ENCODE results near the gene SMIM8. TPM values are rescaled to one million over a fixed set of nuclear protein-coding genes. Genes with fewer than 3 reads are reported as not detected.

The SMIM8 gene
- total and polyA plus RNA-seq, 2 experiments from 2014 or later, result 11.4 to 23.5 TPM

GRCh38 chr6:87364602-87365252 lies 42.3 kb downstream of the SMIM8 start:
- H3K27ac ChIP-seq (ENCODE audit: low read depth), result no peak overlapping the region
- no peak overlapping the region for H3K27ac Mint-ChIP-seq
- no peaks in the 10 kb centered on the region; the same call in 1 of the 2 replicates for H3K36me3 ChIP-seq (ENCODE audit: insufficient read depth)
- no peaks in the 10 kb centered on the region for H3F3A ChIP-seq (replicated peaks; ENCODE audit: low read depth)
- no peaks in the 10 kb centered on the region for H3K27me3 Mint-ChIP-seq (ENCODE audit: insufficient read depth, low read depth, poor library complexity)
- H3K79me2 ChIP-seq (replicated peaks; ENCODE audit: insufficient read depth), result no peaks in the 10 kb centered on the region
- H3K27me3 ChIP-seq (ENCODE audit: insufficient read depth), result no peaks in the 10 kb centered on the region
- no peak overlapping the region for H3K4me2 ChIP-seq
- no peaks in the 10 kb centered on the region for H3K4me1 Mint-ChIP-seq
- H3K4me3 Mint-ChIP-seq, result no peak overlapping the region
- ATAC-seq (no peak), DNase-seq (ENCODE audit: low spot score) (no peak)
- no peaks in the 10 kb centered on the region for H3K4me1 ChIP-seq (ENCODE audit: insufficient read depth)
- no peak overlapping the region for H2AFZ ChIP-seq
- TF ChIP-seq STAT1 (IDR thresholded peaks at IDR 0.05; ENCODE audit: unreplicated experiment), result no peak
- TF ChIP-seq ETS1 (IDR thresholded peaks at IDR 0.05), result no peak
- TF ChIP-seq CREB1 (CRISPR knock-in tag; IDR thresholded peaks at IDR 0.05; ENCODE audit: low read depth), result no peak
- no peak for TF ChIP-seq NANOG (IDR thresholded peaks at IDR 0.05; ENCODE audit: borderline replicate concordance)
- TF ChIP-seq CTCF (conservative IDR thresholded peaks at IDR 0.05; ENCODE audit: low read depth in 2 of 2), result no peak; a peak in 1 of 4 replicates
- TF ChIP-seq ZNF114 (CRISPR knock-in tag; IDR thresholded peaks at IDR 0.05), result no peak
- no peak for TF ChIP-seq ZNF462 (CRISPR knock-in tag; IDR thresholded peaks at IDR 0.05)
- TF ChIP-seq POLR2AphosphoS5 (IDR thresholded peaks at IDR 0.05; ENCODE audit: low read depth), result no peak
- TF ChIP-seq EZH2phosphoT487 (IDR thresholded peaks at IDR 0.05; ENCODE audit: unreplicated experiment), result no peak
- no peak for TF ChIP-seq EZH2 (IDR thresholded peaks at IDR 0.05; ENCODE audit: low read depth, unreplicated experiment)
- no peak for TF ChIP-seq ZNF331 (CRISPR knock-in tag; IDR thresholded peaks at IDR 0.05; ENCODE audit: low read depth)
- no peak for TF ChIP-seq JUNB (IDR thresholded peaks at IDR 0.05; ENCODE audit: unreplicated experiment)
- TF ChIP-seq REST (IDR thresholded peaks at IDR 0.05; ENCODE audit: unreplicated experiment), result no peak
- no peak overlapping the region for H3K4me3 ChIP-seq
- peaks cover 35% of the 10 kb centered on the region for H3K9me3 Mint-ChIP-seq
- H3K36me3 Mint-ChIP-seq (ENCODE audit: low read depth), result peaks cover 33% of the 10 kb centered on the region
- peaks cover 4% of the 10 kb centered on the region; the same call in 1 of the 2 replicates for H3K9me2 ChIP-seq (ENCODE audit: insufficient read depth)
- H4K20me1 ChIP-seq (replicated peaks; ENCODE audit: insufficient read depth), result no peaks in the 10 kb centered on the region

Measured in GM23338 (cell line).